Measurements from ENCODE around the gene DGKD.

DNA sequence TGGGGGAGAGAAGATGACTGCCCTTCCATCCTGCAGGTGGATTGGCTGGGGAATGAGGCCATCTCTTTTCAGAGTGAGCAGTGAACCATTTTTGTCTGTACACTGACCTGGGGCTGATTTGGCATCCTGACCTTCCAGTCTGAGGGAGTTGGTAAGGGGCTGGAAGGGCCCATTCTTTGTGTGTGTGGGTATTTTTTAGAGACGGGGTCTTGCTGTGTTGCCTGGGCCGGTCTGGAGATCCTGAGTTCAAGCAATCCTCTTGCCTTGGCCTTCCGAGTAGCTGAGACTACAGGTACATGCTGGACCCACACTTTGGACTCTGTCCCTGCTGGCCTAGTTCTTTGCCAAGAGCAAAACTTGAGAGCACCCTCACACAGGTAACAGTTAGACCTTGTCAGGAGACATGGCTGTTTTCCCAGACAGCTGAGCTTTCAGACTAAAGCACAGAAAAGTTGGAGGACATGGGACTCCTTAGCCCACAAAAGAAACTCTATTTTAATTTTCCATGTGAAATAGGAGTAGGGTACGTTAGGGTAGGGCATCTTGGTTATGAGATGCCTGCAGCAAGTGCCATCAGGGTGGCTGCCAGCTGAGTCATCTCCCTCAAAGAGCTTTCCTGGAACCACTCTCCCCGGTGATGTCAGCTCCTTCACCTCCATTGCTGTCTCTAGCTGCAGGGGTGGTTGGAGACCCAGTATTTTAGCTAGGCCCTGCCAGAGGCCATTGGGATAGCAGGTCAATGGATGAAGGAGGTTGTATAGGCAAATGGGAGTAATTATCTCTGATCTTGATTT, 60.7 kb downstream of the DGKD start:
- TF ChIP-seq, protein P1, sequence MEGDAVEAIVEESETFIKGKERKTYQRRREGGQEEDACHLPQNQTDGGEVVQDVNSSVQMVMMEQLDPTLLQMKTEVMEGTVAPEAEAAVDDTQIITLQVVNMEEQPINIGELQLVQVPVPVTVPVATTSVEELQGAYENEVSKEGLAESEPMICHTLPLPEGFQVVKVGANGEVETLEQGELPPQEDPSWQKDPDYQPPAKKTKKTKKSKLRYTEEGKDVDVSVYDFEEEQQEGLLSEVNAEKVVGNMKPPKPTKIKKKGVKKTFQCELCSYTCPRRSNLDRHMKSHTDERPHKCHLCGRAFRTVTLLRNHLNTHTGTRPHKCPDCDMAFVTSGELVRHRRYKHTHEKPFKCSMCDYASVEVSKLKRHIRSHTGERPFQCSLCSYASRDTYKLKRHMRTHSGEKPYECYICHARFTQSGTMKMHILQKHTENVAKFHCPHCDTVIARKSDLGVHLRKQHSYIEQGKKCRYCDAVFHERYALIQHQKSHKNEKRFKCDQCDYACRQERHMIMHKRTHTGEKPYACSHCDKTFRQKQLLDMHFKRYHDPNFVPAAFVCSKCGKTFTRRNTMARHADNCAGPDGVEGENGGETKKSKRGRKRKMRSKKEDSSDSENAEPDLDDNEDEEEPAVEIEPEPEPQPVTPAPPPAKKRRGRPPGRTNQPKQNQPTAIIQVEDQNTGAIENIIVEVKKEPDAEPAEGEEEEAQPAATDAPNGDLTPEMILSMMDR (IDR thresholded peaks at IDR 0.05; ENCODE audit: insufficient read depth, low read depth, low read length): no peak
- TF ChIP-seq EZH2 (IDR thresholded peaks at IDR 0.05; ENCODE audit: insufficient read depth, low read length): no peak
